HepG2 (cell line): ENCODE data around the gene CPA2. TPM values are rescaled to one million over a fixed set of nuclear protein-coding genes. Genes with fewer than 3 reads are reported as not detected.

ENCODE experiments used
- ATAC-seq: fragments of 200-7000 bp; cut with Tn5 transposase; 3 replicates; pipeline ENCODE4 v1.9.1; 2020; ENCODE audit warnings: mild to moderate bottlenecking, moderate library complexity
- BruUV-seq: library from RNA; stranded (reverse); fragments of 400-500 nt; replicated peaks from 2 replicates; lab custom pipeline; 2021; lab: Mats Ljungman, UMichigan
- CTCF ChIA-PET: fragments of 300-600 bp; formaldehyde crosslinking; extraction: SDS; loops from one replicate; lab custom pipeline; 2021; ENCODE audit warnings: low total read pairs, inconsistent platforms, low intra/inter-chr PET ratio; lab: Yijun Ruan, JAX
- POLR2A ChIA-PET: fragments of 350-600 bp; sonication (Branson Sonifier 250); formaldehyde crosslinking; loops from one replicate; lab custom pipeline; 2020; ENCODE audit warnings: antibody characterized with exemption, inconsistent platforms; lab: Yijun Ruan, JAX
- DNase-seq: peaks from one replicate; pipeline ENCODE4 v3.0.0-alpha.2; 2015; ENCODE audit warnings: low spot score
- FAIRE-seq: peaks from 3 replicates; lab custom pipeline; 2011; peaks lifted over from hg19 to GRCh38; lab: Jason Lieb, UNC
- H2AFZ ChIP-seq: one replicate; pipeline ENCODE4 v1.6.1; 2011; ENCODE audit warnings: low read length, inconsistent platforms
- H3K27ac ChIP-seq: fragments of 300-600 bp; 3 replicates; pipeline ENCODE4 v1.8.0; 2011; ENCODE audit warnings: mixed run types, mild to moderate bottlenecking, mixed read lengths, low read length, inconsistent platforms; ENCODE audit not compliant: insufficient read depth; ENCODE audit errors: extremely low read length
- H3K27me3 ChIP-seq, 2 experiments: fragments of 200-600 bp in 1 of 2; 2 replicates in 1 of 2; 3 replicates in 1 of 2; pipeline versions ENCODE4 v1.6.0 to v1.8.0; 2011; ENCODE audit warnings: low read length in 2 of 2, mild to moderate bottlenecking in 2 of 2, moderate library complexity in 2 of 2, inconsistent platforms in 1 of 2; ENCODE audit not compliant: insufficient read depth in 2 of 2, control insufficient read depth in 1 of 2
- H3K36me3 ChIP-seq, 2 experiments: fragments of 200-600 bp in 1 of 2; replicated peaks in 1 of 2; 2 replicates in 1 of 2; 3 replicates in 1 of 2; pipeline versions ENCODE4 v1.5.1 to v1.8.0; 2011; ENCODE audit warnings: low read length in 2 of 2, inconsistent platforms in 1 of 2; ENCODE audit not compliant: insufficient read depth in 2 of 2, control insufficient read depth in 1 of 2
- H3K4me1 ChIP-seq: 2 replicates; pipeline ENCODE4 v1.5.1; 2012; ENCODE audit warnings: low read length, inconsistent platforms; ENCODE audit not compliant: insufficient read depth
- H3K4me2 ChIP-seq: 2 replicates; pipeline ENCODE4 v1.6.0; 2011; ENCODE audit warnings: low read depth, low read length, inconsistent platforms
- H3K4me3 ChIP-seq, 3 experiments: fragments of 200-600 bp in 1 of 3; sonication (generic), shearing (Covaris generic) in 1 of 3; replicated peaks in 1 of 3; 2 replicates each; pipeline ENCODE4 v1.5.1; 2011 to 2016; ENCODE audit warnings: low read length in 3 of 3, inconsistent platforms in 2 of 3, low read depth in 2 of 3, mild to moderate bottlenecking in 2 of 3, control low read depth in 1 of 3, mixed read lengths in 1 of 3; ENCODE audit not compliant: insufficient read depth in 1 of 3
- H3K79me2 ChIP-seq: one replicate; pipeline ENCODE4 v1.6.1; 2011; ENCODE audit warnings: low read length, inconsistent platforms; ENCODE audit not compliant: insufficient read depth
- H3K9ac ChIP-seq: 2 replicates; pipeline ENCODE4 v1.6.0; 2011; ENCODE audit warnings: mild to moderate bottlenecking, low read depth, low read length, inconsistent platforms; ENCODE audit not compliant: insufficient read depth
- H3K9me3 ChIP-seq: 2 replicates; pipeline ENCODE4 v1.5.1; 2012; ENCODE audit warnings: mild to moderate bottlenecking, low read length
- H4K20me1 ChIP-seq: 2 replicates; pipeline ENCODE4 v1.6.0; 2011; ENCODE audit warnings: inconsistent platforms, mild to moderate bottlenecking, low read length, moderate library complexity; ENCODE audit not compliant: insufficient read depth
- ARID4A ChIP-seq: sonication (generic); formaldehyde crosslinking; IDR thresholded peaks from 2 replicates; pipeline ENCODE4 v1.5.0; 2020; ENCODE audit warnings: mild to moderate bottlenecking, missing genetic modification reagents, borderline replicate concordance
- DPF2 ChIP-seq: sonication (generic); formaldehyde crosslinking; IDR thresholded peaks from 2 replicates; pipeline ENCODE4 v1.4.0; 2020; ENCODE audit warnings: mild to moderate bottlenecking, low read depth, missing genetic modification reagents, borderline replicate concordance
- IRF2 ChIP-seq: IDR thresholded peaks from 2 replicates; pipeline ENCODE4 v1.6.1; 2018; ENCODE audit warnings: missing genetic modification reagents, missing compliant biosample characterization
- MTF2 ChIP-seq: sonication (generic); formaldehyde crosslinking; IDR thresholded peaks from 2 replicates; pipeline ENCODE4 v1.5.0; 2020; ENCODE audit warnings: missing genetic modification reagents, borderline replicate concordance
- NFKB2 ChIP-seq: sonication (generic); formaldehyde crosslinking; IDR thresholded peaks from 2 replicates; pipeline ENCODE4 v1.4.0; 2020; ENCODE audit warnings: missing genetic modification reagents, borderline replicate concordance
- YY1 ChIP-seq: IDR thresholded peaks from 2 replicates; pipeline ENCODE4 v1.6.1; 2011; ENCODE audit warnings: low read length, low read depth, moderate library complexity, mild to moderate bottlenecking; ENCODE audit not compliant: insufficient read depth, insufficient replicate concordance
- ZNF136 ChIP-seq: sonication (generic); formaldehyde crosslinking; IDR thresholded peaks from 2 replicates; pipeline ENCODE4 v1.8.1; 2022; ENCODE audit warnings: low read depth, mild to moderate bottlenecking, moderate library complexity, missing genetic modification reagents
- ZNF20 ChIP-seq: sonication (generic); formaldehyde crosslinking; IDR thresholded peaks from 2 replicates; pipeline ENCODE4 v1.4.0; 2020; ENCODE audit warnings: mild to moderate bottlenecking, moderate library complexity, missing genetic modification reagents
- WGBS: methylation state at CpG from one replicate; pipeline ENCODE4 v1.1.6; 2017; ENCODE audit warnings: low lambda C conversion rate; 5-methylcytosine and 5-hydroxymethylcytosine counted together
- in situ Hi-C: cut with HindIII; loops from 2 replicates; pipeline ENCODE4 v1.10.0; 2017; ENCODE audit warnings: low pct_unique_long_range_greater_than_20kb; ENCODE audit not compliant: extremely low pct_ligation_motif_present
- intact Hi-C: fragments of 100-400 bp; cut with micrococcal nuclease; formaldehyde crosslinking; loops from one replicate; pipeline ENCODE4 v1.10.0; 2022; ENCODE audit not compliant: unreplicated experiment
- polyA plus RNA-seq, 8 experiments: library from polyadenylated mRNA; depleted of rRNA in 3 of 8; stranded (reverse) in 7 of 8; unstranded in 1 of 8; fragments of >200 nt; fragmentation: Illumina TruSeq in 4 of 8; extraction: Trizol in 4 of 8; gene quantifications; 2 replicates each; pipeline versions ENCODE4 v1.2.1 to v1.2.3, GENCODE V29; 2011 to 2016; ENCODE audit warnings: low read depth in 4 of 8, missing spikeins in 1 of 8, mixed read lengths in 1 of 8; ENCODE audit not compliant: insufficient read depth in 1 of 8
- total RNA-seq, 5 experiments: library from RNA; depleted of rRNA; stranded (reverse); fragments of >200 nt; fragmentation: Illumina TruSeq; extraction: Trizol; gene quantifications; 2 replicates each; pipeline ENCODE4 v1.2.3, GENCODE V29; 2016; ENCODE audit warnings: low read depth in 1 of 5
- TF ChIP-seq, protein P1 (sequence below): sonication (generic); formaldehyde crosslinking; IDR thresholded peaks from 2 replicates; pipeline ENCODE4 v1.4.0; 2020; ENCODE audit warnings: mild to moderate bottlenecking, low read depth, missing genetic modification reagents
- TF ChIP-seq, protein P2 (sequence below): sonication (generic); formaldehyde crosslinking; IDR thresholded peaks from 2 replicates; pipeline ENCODE4 v1.4.0; 2020; ENCODE audit warnings: missing genetic modification reagents

CPA2 gene
- total and polyA plus RNA-seq, 2 of the 13 experiments (the other 11 are each of a cell fraction or from before 2014, with no cell fraction given) = not detected

DNA sequence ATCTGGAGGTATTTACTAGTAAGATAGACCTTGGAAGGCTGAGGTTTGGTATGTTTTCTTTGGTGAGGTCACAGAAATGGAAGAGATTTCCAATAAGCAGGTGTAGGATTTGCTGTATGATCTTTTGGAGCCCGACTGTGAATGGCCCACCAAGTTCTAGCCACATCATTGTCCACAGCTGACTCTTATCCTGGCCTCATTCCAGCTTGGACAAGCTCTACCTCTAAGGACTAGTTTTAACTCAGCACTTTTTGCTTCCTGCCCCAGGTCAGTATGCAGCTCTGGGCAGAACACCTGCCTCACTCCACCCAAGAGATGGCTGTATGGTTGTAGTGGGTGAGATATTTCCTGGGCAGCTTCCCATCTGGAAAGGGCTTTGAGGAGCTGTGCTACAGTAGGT lies 20.2 kb downstream of the CPA2 start:
- in situ Hi-C loops = no loop called here
- H3K79me2 ChIP-seq = no peaks in the 10 kb centered on the region
- no peak overlapping the region for H3K4me3 ChIP-seq
- no peak overlapping the region for H3K27ac ChIP-seq
- no peaks in the 10 kb centered on the region for H3K9me3 ChIP-seq
- DNase-seq (no peak), ATAC-seq (no peak), FAIRE-seq (no peak)
- intact Hi-C loops = no loop called here
- no peaks in the 10 kb centered on the region for H4K20me1 ChIP-seq
- peaks cover under 1 to 6% of the 10 kb centered on the region in 2 experiments; a peak in 3 of 5 replicates for H3K27me3 ChIP-seq
- H3K36me3 ChIP-seq = no peaks in the 10 kb centered on the region
- no peak overlapping the region for H3K9ac ChIP-seq
- ChIA-PET POLR2A (no interaction called here), CTCF (no interaction called here)
- peaks cover 7% of the 10 kb centered on the region for H3K4me1 ChIP-seq
- TF ChIP-seq IRF2 (CRISPR knock-in tag) = no peak
- no peak for TF ChIP-seq ZNF20 (CRISPR knock-in tag)
- TF ChIP-seq NFKB2 (CRISPR knock-in tag) = no peak
- TF ChIP-seq YY1 = no peak
- TF ChIP-seq, protein P1, sequence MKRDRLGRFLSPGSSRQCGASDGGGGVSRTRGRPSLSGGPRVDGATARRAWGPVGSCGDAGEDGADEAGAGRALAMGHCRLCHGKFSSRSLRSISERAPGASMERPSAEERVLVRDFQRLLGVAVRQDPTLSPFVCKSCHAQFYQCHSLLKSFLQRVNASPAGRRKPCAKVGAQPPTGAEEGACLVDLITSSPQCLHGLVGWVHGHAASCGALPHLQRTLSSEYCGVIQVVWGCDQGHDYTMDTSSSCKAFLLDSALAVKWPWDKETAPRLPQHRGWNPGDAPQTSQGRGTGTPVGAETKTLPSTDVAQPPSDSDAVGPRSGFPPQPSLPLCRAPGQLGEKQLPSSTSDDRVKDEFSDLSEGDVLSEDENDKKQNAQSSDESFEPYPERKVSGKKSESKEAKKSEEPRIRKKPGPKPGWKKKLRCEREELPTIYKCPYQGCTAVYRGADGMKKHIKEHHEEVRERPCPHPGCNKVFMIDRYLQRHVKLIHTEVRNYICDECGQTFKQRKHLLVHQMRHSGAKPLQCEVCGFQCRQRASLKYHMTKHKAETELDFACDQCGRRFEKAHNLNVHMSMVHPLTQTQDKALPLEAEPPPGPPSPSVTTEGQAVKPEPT (CRISPR knock-in tag) = no peak
- TF ChIP-seq ZNF136 (CRISPR knock-in tag) = no peak
- TF ChIP-seq, protein P2, sequence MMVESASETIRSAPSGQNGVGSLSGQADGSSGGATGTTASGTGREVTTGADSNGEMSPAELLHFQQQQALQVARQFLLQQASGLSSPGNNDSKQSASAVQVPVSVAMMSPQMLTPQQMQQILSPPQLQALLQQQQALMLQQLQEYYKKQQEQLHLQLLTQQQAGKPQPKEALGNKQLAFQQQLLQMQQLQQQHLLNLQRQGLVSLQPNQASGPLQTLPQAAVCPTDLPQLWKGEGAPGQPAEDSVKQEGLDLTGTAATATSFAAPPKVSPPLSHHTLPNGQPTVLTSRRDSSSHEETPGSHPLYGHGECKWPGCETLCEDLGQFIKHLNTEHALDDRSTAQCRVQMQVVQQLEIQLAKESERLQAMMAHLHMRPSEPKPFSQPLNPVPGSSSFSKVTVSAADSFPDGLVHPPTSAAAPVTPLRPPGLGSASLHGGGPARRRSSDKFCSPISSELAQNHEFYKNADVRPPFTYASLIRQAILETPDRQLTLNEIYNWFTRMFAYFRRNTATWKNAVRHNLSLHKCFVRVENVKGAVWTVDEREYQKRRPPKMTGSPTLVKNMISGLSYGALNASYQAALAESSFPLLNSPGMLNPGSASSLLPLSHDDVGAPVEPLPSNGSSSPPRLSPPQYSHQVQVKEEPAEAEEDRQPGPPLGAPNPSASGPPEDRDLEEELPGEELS (CRISPR knock-in tag) = no peak
- TF ChIP-seq DPF2 (CRISPR knock-in tag) = no peak
- TF ChIP-seq MTF2 = no peak
- no peak for TF ChIP-seq ARID4A (CRISPR knock-in tag)
- 15% methylated on average over 1 of the region's 1 CpG for WGBS
- no TSS peak for BruUV-seq
- no peak overlapping the region for H2AFZ ChIP-seq
- H3K4me2 ChIP-seq = no peak overlapping the region
